ENCODE results near the gene FOXK1. TPM values are rescaled to one million over a fixed set of nuclear protein-coding genes. Genes with fewer than 3 reads are reported as not detected.

Gene FOXK1
- total RNA-seq, 2 donors from 2014 or later: 36.9 to 43.4 TPM

GRCh38 chr7:4814433-4814832, 132.3 kb downstream of the FOXK1 start:
- Histone ChIP-seq H3K36me3 (ENCODE audit: control insufficient read depth, insufficient read depth, low read length) (peaks cover 20% of the 10 kb centered on the region), H3K4me3 (ENCODE audit: low read length) (no peak overlapping the region), H3K4me1 (ENCODE audit: control insufficient read depth, insufficient read depth, low read length) (no peaks in the 10 kb centered on the region), H3K27ac (ENCODE audit: low read depth, low read length) (no peak overlapping the region), H3K9me3 (ENCODE audit: control insufficient read depth, low read length) (peaks cover 7% of the 10 kb centered on the region), H3K9ac (ENCODE audit: extremely low read depth, low read length, poor library complexity, severe bottlenecking) (no peak overlapping the region), H3K27me3 (ENCODE audit: control insufficient read depth, insufficient read depth, low read length, poor library complexity, severe bottlenecking) (no peaks in the 10 kb centered on the region)
- no peak for DNase-seq
- Mint-ChIP-seq H3K27me3 (ENCODE audit: insufficient read depth) (no peaks in the 10 kb centered on the region), H3K4me3 (no peak overlapping the region), H3K27ac (no peak overlapping the region), H3K4me1 (no peaks in the 10 kb centered on the region), H3K9me3 (peaks cover 2% of the 10 kb centered on the region), H3K36me3 (ENCODE audit: low read depth) (peaks cover 45% of the 10 kb centered on the region)
- 88 to 96% methylated on average over 12 to 14 of the region's 14 CpGs for WGBS, 2 experiments (ENCODE audit: insufficient coverage in 1 of 2, insufficient read length in 1 of 2)
- TF ChIP-seq CTCF (conservative IDR thresholded peaks at IDR 0.05): no peak

- Mint-ChIP-seq H3K4me1 (no peaks in the 10 kb centered on the region), H3K36me3 (ENCODE audit: low read depth) (peaks cover 42% of the 10 kb centered on the region), H3K4me3 (no peak overlapping the region), H3K27ac (no peak overlapping the region), H3K9me3 (peaks cover 2% of the 10 kb centered on the region), H3K27me3 (ENCODE audit: insufficient read depth) (no peaks in the 10 kb centered on the region)
- TF ChIP-seq CTCF (conservative IDR thresholded peaks at IDR 0.05): no peak
- no peak overlapping the region for H3K9ac ChIP-seq (ENCODE audit: extremely low read depth, low read length, poor library complexity, severe bottlenecking)
- peaks cover 20% of the 10 kb centered on the region for H3K36me3 ChIP-seq (ENCODE audit: control insufficient read depth, insufficient read depth, low read length)
- no peaks in the 10 kb centered on the region for H3K27me3 ChIP-seq (ENCODE audit: control insufficient read depth, insufficient read depth, low read length, poor library complexity, severe bottlenecking)
- no peak for DNase-seq
- peaks cover 7% of the 10 kb centered on the region for H3K9me3 ChIP-seq (ENCODE audit: control insufficient read depth, low read length)
- H3K4me1 ChIP-seq (ENCODE audit: control insufficient read depth, insufficient read depth, low read length): no peaks in the 10 kb centered on the region
- no peak overlapping the region for H3K27ac ChIP-seq (ENCODE audit: low read depth, low read length)
- no peak overlapping the region for H3K4me3 ChIP-seq (ENCODE audit: low read length)
- WGBS, 2 experiments (ENCODE audit: insufficient coverage in 1 of 2, insufficient read length in 1 of 2): 94% methylated on average over 11 to 14 of the region's 14 CpGs
Observed at GRCh38 chr7:4815121-4815520, 133.0 kb downstream of the FOXK1 start.

GRCh38 chr7:4815609-4816418, 133.7 kb downstream of the FOXK1 start:
- peaks cover 7% of the 10 kb centered on the region for H3K9me3 ChIP-seq (ENCODE audit: control insufficient read depth, low read length)
- TF ChIP-seq CTCF (conservative IDR thresholded peaks at IDR 0.05): peak; percentile 44
- no peak for DNase-seq
- H3K36me3 ChIP-seq (ENCODE audit: control insufficient read depth, insufficient read depth, low read length): peaks cover 16% of the 10 kb centered on the region
- Mint-ChIP-seq H3K27me3 (ENCODE audit: insufficient read depth) (no peaks in the 10 kb centered on the region), H3K4me1 (no peaks in the 10 kb centered on the region), H3K36me3 (ENCODE audit: low read depth) (peaks cover 36% of the 10 kb centered on the region), H3K9me3 (peaks cover 2% of the 10 kb centered on the region), H3K27ac (no peak overlapping the region), H3K4me3 (no peak overlapping the region)
- no peak overlapping the region for H3K27ac ChIP-seq (ENCODE audit: low read depth, low read length)
- H3K9ac ChIP-seq (ENCODE audit: extremely low read depth, low read length, poor library complexity, severe bottlenecking): no peak overlapping the region
- no peaks in the 10 kb centered on the region for H3K27me3 ChIP-seq (ENCODE audit: control insufficient read depth, insufficient read depth, low read length, poor library complexity, severe bottlenecking)
- WGBS, 2 experiments (ENCODE audit: insufficient coverage in 1 of 2, insufficient read length in 1 of 2): 93 to 96% methylated on average over 17 to 38 of the region's 38 CpGs
- no peaks in the 10 kb centered on the region for H3K4me1 ChIP-seq (ENCODE audit: control insufficient read depth, insufficient read depth, low read length)
- no peak overlapping the region for H3K4me3 ChIP-seq (ENCODE audit: low read length)

All from endodermal cell (in vitro differentiated cells).